Posterior cingulate gyrus (tissue), 11 donors: Measurements from ENCODE around the gene PRICKLE2.

Experiments used
- DNase-seq, 10 donors: peaks; one replicate each; pipeline versions ENCODE4 v3.0.0 to v3.0.0-alpha.2; 2020 to 2021; ENCODE audit warnings: mixed read lengths in 3 of 10
- intact Hi-C: fragments of 100-400 bp; cut with DNase I; formaldehyde crosslinking; loops from one replicate; pipeline ENCODE4 v1.15.1; 2023

PRICKLE2 gene

GRCh38 chr3:64195789-64196188, 29.5 kb downstream of the PRICKLE2 start:
- DNase-seq: no peak
- intact Hi-C loops: no loop called here

GRCh38 chr3:64191822-64192221, 33.4 kb downstream of the PRICKLE2 start:
- intact Hi-C loops: no loop called here
- no peak for DNase-seq

- intact Hi-C loops: no loop called here
- no peak for DNase-seq
Observed at GRCh38 chr3:64190517-64191515, 34.5 kb downstream of the PRICKLE2 start.

- peak in 4 of 10 donors; percentile 13 to 84 (median 30) for DNase-seq
- intact Hi-C loops: loop anchor here (10.0 kb wide), 1 partner anchor 296 kb away; no protein-coding TSS in a partner anchor
Observed at GRCh38 chr3:64188810-64189560, 36.3 kb downstream of the PRICKLE2 start.

GRCh38 chr3:64187065-64187959, 38.0 kb downstream of the PRICKLE2 start:
- peak in 8 of 10 donors; percentile 25 to 90 (median 42) for DNase-seq
- intact Hi-C loops: loop anchor here (10.0 kb wide), 1 partner anchor 297 kb away; no protein-coding TSS in a partner anchor

- intact Hi-C loops: loop anchor here (10.0 kb wide), 1 partner anchor 298 kb away; no protein-coding TSS in a partner anchor
- DNase-seq: no peak
Observed at GRCh38 chr3:64186667-64187064, 38.6 kb downstream of the PRICKLE2 start.

GRCh38 chr3:64185436-64185835, 39.8 kb downstream of the PRICKLE2 start:
- intact Hi-C loops: loop anchor here (10.0 kb wide), 1 partner anchor 299 kb away; no protein-coding TSS in a partner anchor
- no peak for DNase-seq

GRCh38 chr3:64184621-64185020, 40.6 kb downstream of the PRICKLE2 start:
- DNase-seq: no peak
- intact Hi-C loops: loop anchor here (10.0 kb wide), 1 partner anchor 300 kb away; no protein-coding TSS in a partner anchor

GRCh38 chr3:64179860-64180259, 45.4 kb downstream of the PRICKLE2 start:
- intact Hi-C loops: loop anchor here (10.0 kb wide), 1 partner anchor 305 kb away; no protein-coding TSS in a partner anchor

GRCh38 chr3:64179249-64179648, 46.0 kb downstream of the PRICKLE2 start:
- intact Hi-C loops: no loop called here
- DNase-seq: no peak

More at GRCh38 chr3:64179860-64180259, 45.4 kb downstream of the PRICKLE2 start:
- no peak for DNase-seq

GRCh38 chr3:64178419-64178818, 46.8 kb downstream of the PRICKLE2 start:
- no peak for DNase-seq
- intact Hi-C loops: no loop called here

GRCh38 chr3:64176461-64176996, 48.7 kb downstream of the PRICKLE2 start:
- no peak for DNase-seq
- intact Hi-C loops: no loop called here

- intact Hi-C loops: no loop called here
- DNase-seq: no peak
Observed at GRCh38 chr3:64174328-64174727, 50.9 kb downstream of the PRICKLE2 start.

- no peak for DNase-seq
- intact Hi-C loops: no loop called here
Observed at GRCh38 chr3:64173563-64173962, 51.7 kb downstream of the PRICKLE2 start.

- DNase-seq: no peak
- intact Hi-C loops: no loop called here
Observed at GRCh38 chr3:64170270-64170669, 55.0 kb downstream of the PRICKLE2 start.

- intact Hi-C loops: no loop called here
Observed at GRCh38 chr3:64167868-64168267, 57.4 kb downstream of the PRICKLE2 start.

GRCh38 chr3:64167351-64167750, 57.9 kb downstream of the PRICKLE2 start:
- no peak for DNase-seq
- intact Hi-C loops: no loop called here

More at GRCh38 chr3:64167868-64168267, 57.4 kb downstream of the PRICKLE2 start:
- no peak for DNase-seq

- no peak for DNase-seq
- intact Hi-C loops: no loop called here
Observed at GRCh38 chr3:64166584-64167162, 58.6 kb downstream of the PRICKLE2 start.

GRCh38 chr3:64164349-64164748, 60.9 kb downstream of the PRICKLE2 start:
- intact Hi-C loops: no loop called here
- no peak for DNase-seq
